GM23338 (cell line): Measurements from ENCODE around the gene TMC3.

Experiments
- CTCF ChIP-seq, 2 experiments: fragments of 200-600 bp in 1 of 2; sonication (generic) in 1 of 2; conservative IDR thresholded peaks; 2 replicates each; pipeline versions ENCODE4 v1.5.1 to v1.6.1; 2016 to 2017; ENCODE audit warnings: antibody characterized with exemption in 2 of 2, low read depth in 2 of 2, mild to moderate bottlenecking in 2 of 2, moderate library complexity in 1 of 2
- EZH2phosphoT487 ChIP-seq: fragments of 200-600 bp; sonication (generic); IDR thresholded peaks from one replicate; pipeline ENCODE4 v1.8.1; 2018; ENCODE audit warnings: antibody characterized with exemption; ENCODE audit not compliant: unreplicated experiment

GRCh38 chr15:81361891-81362290 is 12.1 kb downstream of the TMC3 start:
- TF ChIP-seq CTCF (conservative IDR thresholded peaks at IDR 0.05; ENCODE audit: low read depth in 2 of 2) (no peak), EZH2phosphoT487 (no peak)
